Measurements from ENCODE around the gene ADRB2.

- TF ChIP-seq CTCF (IDR thresholded peaks at IDR 0.05; ENCODE audit: low read length) (no peak), EZH2 (IDR thresholded peaks at IDR 0.05; ENCODE audit: borderline replicate concordance, low read length) (no peak)
Measured at GRCh38 chr5:148785223-148785622, 41.2 kb upstream of the ADRB2 start.
